Sciatic nerve (tissue), 2 donors: ENCODE measurements around the gene LARGE1. TPM values are rescaled to one million over a fixed set of nuclear protein-coding genes. Genes with fewer than 3 reads are reported as not detected.

Experiments
- ATAC-seq: fragments of 200-7000 bp; cut with Tn5 transposase; one replicate; pipeline ENCODE4 v1.9.1; 2020; ENCODE audit warnings: mild to moderate bottlenecking, moderate library complexity
- DNase-seq: peaks from one replicate; pipeline ENCODE4 v3.0.0-alpha.2; 2020; ENCODE audit warnings: low spot score
- intact Hi-C: fragments of 100-400 bp; cut with DNase I; formaldehyde crosslinking; loops from one replicate; pipeline ENCODE4 v1.14.2; 2022
- total RNA-seq: library from RNA; stranded (reverse); fragmentation: NEBNext Ultra II Directional; extraction: Animal tissue kit (Norgen Biotek cat#: 25700); gene quantifications from one replicate; pipeline ENCODE4 v1.2.1, GENCODE V29; 2021
- donor health status: DM: no; HTN: no; CAD: no.
- donor health status: DM: no; HTN: no; CAD: no.

The LARGE1 gene
- total RNA-seq, 1 donor from 2014 or later, result 39.4 TPM

DNA sequence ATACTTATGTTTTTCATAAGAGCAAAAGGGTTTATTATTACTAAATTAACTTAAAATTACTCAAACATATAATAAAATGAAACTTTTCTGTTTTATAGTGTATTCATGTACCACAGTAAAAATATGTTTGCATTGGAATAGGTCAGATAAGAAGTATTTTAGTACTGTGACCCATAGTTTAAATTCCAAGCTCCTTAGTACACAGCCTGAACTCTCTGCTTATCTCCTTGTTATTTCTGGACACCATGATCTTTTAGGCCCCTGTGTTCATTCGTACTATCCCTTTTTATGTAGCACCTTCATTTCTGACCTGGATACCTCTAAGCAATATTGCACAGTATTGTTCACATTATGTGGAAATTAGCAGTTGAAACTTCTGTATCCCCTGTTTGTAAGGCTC is 565.3 kb downstream of the LARGE1 start:
- intact Hi-C loops, result no loop called here
- no peak for ATAC-seq

DNA sequence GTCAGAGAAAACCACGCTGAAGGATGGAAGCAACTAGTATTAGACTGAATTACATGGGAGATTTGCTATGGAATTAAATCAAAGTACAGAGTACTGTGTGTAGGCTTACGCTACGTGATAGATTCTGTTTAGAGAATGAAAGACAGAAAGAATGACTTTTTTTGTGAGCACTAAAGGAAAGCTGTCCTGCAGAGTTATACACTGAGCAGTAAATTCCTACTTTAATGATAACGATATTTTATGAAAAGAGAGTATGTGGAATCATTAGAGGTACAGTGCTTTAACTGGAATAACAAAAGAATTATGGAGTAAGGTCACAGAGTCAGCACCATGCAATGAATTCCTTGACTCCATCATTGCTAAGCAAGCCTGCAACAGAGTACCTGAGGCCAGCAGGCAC is 566.8 kb downstream of the LARGE1 start:
- ATAC-seq (no peak), DNase-seq (no peak)
- intact Hi-C loops, result no loop called here

More for the DNA sequence above, 565.3 kb downstream of the LARGE1 start:
- DNase-seq, result no peak

DNA sequence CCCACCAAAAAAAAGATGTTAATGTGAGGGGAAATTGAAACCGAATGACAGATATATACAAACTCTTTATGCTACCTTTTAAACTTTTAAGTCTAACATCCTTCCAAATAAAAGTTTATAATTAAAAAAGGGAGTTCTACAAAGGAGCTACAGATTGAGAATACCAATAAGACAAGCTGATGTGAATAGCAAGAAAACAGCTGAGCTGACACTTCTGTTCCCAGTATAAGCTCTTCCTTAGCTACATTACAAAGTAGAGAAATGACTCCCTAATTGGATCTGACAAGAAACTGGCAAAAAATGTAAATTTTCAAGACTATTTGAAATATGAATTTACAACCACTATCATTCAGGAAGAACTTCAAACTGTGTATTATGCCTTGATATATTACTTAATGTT is 567.5 kb downstream of the LARGE1 start:
- DNase-seq, result no peak
- intact Hi-C loops, result no loop called here
- ATAC-seq, result no peak

DNA sequence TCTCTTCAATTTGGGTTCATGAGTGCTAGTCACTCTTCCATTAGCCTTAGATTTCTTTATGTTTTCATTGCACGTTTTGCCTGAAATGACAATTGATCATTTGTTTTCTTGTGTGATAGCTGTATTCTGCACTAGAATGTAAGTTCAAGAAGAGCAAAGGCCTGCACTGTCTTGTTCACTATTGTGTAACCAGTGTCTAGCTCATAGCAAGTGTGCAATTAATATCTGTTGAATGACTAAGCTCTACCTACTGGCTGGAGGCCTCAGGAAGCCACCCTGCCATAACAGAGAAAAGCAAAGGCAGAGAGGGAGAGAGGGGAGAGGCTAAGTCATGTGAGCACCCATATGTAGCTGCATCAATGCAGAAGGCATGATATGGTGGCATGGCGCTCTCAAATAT is 569.3 kb downstream of the LARGE1 start:
- intact Hi-C loops, result no loop called here
- ATAC-seq (no peak), DNase-seq (no peak)

DNA sequence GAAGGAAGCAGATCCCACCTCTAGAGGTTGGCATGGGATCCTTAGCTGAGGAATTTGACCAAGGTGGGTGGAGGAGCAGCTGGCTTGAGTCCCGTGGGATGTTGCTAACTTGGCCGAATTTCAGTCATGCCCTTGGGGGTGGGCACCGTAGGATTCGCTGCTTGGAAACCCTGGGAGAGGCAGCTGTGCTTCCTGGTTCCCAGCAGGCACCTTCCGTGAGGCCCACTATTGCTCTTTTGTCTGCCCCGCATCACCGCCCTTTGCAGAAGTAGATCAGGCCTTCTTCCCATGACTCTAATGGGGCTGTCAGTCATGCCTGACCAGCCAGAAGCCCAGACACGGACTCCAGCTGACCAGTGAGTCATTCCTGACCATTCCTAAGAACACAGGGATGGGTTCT is 569.8 kb downstream of the LARGE1 start:
- no peak for ATAC-seq

DNA sequence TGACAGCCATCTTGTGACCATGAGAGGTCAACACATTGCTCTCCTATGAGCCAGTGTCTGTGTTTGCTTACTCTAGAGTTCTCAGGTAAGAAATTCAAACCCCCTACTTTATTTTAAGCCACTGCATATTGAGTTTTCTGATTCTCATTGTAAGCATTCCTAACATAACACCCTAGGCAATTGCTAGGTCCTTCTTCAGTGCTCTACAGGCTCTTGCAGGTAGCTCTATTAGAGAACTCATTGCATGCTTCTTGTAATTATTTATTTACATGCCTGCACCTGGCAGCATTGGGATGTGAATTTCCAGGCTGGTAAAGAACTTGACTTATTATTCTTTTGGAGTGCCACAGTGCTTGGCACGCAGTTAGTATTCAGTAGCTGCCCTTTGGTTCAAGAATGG is 573.3 kb downstream of the LARGE1 start:
- no peak for ATAC-seq
- intact Hi-C loops, result no loop called here
- no peak for DNase-seq

More for the DNA sequence above, 569.8 kb downstream of the LARGE1 start:
- DNase-seq, result no peak
- intact Hi-C loops, result no loop called here

DNA sequence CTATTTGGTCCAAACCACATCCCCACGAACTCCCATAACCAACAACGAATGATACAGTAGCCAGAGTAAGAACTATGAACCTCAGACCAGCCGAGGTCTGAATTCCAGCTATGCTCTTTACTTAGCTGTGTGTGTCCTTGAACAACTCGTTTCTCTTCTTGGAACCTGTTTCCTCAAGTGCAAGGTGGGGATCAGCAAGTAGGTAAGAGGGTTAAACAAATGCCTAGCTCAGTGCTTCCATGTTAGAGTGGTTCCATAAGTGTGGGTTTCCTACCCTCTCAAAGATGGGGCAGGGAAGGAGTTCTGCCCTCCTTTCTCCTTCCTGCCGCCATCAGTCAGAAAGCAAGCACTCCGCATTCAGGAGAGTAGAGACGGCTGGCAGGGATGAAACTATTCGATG is 578.7 kb downstream of the LARGE1 start:
- intact Hi-C loops, result no loop called here
- DNase-seq (no peak), ATAC-seq (no peak)

DNA sequence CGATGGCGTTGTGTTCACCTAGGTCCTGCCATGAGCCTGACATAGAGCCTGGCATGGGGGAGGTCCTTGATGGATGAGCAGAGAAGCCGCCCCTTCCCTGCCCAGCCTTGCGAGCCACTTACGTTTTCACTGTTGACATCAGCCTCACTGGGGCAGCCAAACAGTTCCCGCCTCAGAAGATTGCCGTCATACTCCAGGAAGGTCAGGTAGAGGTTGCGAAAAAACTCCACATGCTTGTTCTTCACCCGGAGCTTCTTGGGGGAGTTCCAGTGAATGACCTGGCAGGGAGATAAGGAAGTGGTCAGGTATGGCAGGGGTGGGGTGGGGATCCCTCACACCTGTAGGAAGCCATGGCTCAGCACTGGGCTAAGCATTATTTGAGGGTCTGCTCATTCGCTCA is 582.8 kb downstream of the LARGE1 start:
- intact Hi-C loops, result no loop called here
- DNase-seq (no peak), ATAC-seq (no peak)

DNA sequence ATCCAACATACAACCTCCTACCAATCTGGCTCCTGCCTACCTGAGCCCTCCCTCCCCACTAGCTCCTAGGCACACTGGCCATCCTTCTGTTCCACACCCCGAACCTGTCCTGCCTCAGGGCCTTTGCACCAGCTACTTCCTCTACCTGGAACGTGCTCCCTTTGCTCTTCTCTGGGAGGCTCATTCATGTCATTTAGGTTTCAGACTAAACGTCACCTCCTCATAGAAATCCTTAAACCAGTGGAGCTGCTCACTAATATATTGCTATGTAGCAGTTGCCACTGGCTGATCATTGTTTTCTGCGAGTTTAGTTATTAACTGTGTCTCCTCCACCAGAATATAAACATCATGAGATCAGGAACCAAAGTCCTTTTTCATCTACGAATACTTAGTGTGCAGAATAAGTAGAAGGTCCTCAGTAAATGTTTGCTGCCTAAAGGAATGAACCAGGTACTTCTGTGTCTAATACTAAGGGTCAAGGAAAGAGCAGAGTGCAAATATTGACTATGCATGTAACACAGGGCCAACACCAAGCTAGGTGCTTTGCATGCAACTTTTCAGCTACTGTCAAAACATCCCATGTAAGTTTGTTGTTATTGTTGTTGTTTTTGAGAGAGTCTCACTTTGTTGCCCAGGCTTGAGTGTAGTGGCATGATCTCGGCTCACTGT is 584.5 kb downstream of the LARGE1 start:
- ATAC-seq (no peak), DNase-seq (no peak)
- intact Hi-C loops, result no loop called here

DNA sequence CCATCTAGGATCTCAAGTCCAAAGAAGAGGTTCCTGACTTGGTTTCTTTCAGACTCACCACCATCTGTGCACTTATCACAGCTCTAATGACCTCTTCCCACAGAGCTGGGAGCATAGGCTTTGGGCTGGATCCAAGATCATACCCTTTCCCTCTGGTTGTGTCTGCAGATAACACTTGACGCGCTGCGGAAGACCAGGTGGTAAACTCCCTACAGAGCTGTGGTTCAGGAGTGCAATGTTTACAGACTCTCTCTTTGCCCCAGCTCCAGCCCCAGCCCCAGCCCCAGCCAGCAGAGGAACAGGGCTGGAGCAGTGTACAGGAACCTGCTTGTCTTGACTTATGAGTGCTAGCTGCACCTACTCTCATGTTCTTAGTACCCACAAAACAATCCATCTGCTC is 587.7 kb downstream of the LARGE1 start:
- DNase-seq, result no peak
- no peak for ATAC-seq
- intact Hi-C loops, result no loop called here

DNA sequence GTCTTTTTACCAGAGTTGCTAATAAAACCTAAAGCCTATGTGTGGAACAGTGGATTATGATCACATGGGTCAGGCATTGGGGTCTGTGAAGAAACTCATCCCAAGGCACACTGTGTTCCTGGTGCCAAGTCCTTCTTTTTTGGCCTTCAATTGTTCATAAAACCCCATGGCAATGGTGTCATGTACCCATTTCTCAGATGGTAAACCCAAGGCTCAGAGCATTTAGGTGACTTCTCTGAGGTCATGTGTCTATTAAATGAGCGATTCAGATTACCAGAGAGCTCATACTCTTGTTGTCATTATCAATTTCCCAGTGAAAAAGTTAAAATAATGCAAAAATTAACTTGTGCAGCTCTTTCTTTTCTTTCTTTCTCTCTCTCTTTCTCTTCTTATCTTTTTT is 589.3 kb downstream of the LARGE1 start:
- DNase-seq, result no peak
- no peak for ATAC-seq
- intact Hi-C loops, result no loop called here

DNA sequence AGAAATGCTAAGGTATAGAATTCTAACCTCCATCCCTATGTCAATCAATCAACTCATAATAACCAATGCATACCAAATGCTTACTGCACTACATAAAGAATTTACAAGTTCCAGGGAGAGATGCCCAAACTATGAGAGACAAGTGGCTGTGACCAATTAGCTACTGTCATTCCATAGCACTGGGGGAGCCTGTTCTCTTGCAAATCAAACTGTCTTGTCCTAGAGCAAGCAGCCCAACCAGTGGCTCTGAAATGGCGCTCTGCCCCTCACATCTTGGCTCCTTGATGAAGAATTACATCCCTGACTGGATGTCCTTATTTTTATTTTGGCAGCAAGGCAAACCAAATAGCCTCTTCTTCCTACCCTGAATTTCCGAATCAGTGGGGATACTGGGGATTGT is 589.7 kb downstream of the LARGE1 start:
- DNase-seq, result no peak
- ATAC-seq, result no peak
- intact Hi-C loops, result no loop called here

DNA sequence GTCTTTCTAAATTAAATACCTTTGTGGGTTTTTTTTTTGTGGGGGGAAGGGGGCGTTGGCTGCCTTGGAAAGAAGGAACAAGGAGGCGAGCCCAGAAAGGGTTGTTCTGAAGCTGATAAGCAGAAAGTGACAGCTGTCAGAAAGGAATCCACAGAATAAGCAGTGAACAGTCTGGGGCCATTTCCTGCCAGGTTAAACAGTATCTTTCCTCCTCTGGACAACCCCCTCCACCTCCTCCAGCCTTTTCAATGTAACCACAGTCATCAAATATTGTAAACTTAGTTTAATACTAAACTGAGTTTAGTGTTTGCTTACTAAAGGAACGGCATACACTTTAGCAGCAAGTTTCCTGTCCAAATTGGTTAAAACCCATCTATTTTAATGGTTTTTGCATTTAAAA is 590.9 kb downstream of the LARGE1 start:
- DNase-seq (no peak), ATAC-seq (no peak)
- intact Hi-C loops, result no loop called here

DNA sequence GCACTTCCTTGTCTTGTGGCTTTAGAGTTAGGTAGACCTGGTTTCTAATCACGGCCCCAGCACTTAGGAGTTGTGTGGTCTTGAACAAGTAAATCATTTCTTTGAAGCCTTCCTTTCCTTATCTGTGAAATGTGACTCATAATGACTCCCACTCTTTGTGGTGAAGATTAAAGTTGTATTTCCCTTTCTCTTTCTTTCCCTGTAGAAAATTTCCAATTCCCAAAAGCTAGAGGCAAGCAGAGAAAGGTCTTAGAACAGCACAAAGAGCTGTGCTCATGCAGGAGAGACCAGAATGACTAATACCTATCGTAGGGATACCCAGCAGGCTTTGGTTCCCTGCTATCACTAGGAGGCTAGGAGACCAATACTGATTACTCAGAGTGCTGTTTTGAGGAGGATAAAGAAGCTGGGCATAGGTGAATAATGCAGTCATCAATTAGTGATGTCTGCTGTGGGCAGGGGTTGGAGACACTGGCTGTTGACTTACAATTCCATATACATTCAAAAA is 591.4 kb downstream of the LARGE1 start:
- intact Hi-C loops, result no loop called here
- ATAC-seq (no peak), DNase-seq (no peak)

DNA sequence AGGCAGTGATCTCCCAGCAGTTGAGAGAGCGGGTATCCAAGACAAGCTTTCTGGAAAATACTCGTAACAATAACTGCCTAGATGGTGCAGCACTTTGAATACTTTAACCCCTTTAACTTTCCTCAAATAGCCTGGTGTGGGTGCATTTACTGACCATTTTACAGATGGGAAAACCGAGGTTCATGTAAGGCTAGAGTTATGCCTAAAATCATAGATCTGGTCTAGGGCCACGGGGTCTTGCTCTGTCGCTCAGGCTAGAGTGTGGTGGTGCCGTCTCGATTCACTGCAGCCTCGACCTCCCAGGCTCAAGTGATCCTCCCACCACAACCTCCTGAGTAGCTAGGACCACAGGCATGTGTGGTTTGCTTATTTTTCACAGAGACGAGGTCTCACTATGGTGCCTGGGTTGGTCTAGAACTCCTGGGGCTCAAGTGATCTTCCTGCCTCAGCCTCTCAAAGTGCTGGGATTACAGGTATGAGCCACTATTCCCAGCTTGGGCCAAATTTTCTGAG is 592.9 kb downstream of the LARGE1 start:
- no peak for ATAC-seq
- intact Hi-C loops, result no loop called here
- no peak for DNase-seq

DNA sequence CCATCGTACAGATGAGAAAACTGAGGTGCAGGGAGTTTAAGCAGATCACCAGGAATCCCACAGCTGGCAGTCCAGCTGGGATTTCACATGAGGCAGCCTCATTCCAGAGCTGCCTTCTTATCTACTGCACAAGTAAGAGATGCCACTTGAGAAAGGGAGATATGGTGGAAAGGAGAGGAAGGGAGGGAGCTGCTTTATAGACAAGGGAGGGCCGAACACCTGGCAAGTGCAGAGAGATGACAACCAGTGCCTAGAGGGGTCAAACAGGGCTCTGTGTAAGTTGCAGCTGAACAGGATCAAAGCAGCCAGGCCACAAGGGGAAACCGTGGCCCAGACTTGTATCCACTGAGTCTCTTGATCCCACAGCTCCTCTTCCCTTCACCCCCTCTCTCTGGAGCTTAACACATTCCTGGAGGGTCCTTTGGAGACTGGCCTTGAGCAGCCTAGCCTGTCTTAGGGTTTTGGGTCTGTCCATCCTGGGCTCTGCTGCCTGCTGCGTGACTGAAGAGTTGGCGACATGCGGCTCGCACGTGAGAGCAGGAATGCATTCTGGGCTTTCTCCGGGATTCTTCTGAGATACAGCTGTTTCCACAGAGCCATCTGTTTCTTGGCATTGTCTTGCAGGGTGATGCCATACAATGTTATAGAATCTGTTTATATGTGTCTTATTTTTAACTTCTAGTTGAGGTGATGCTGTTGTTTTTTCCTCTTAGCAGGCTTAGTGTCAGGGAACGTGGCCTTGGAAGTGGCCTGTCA is 593.6 kb downstream of the LARGE1 start:
- no peak for ATAC-seq
- DNase-seq, result no peak
- intact Hi-C loops, result no loop called here

DNA sequence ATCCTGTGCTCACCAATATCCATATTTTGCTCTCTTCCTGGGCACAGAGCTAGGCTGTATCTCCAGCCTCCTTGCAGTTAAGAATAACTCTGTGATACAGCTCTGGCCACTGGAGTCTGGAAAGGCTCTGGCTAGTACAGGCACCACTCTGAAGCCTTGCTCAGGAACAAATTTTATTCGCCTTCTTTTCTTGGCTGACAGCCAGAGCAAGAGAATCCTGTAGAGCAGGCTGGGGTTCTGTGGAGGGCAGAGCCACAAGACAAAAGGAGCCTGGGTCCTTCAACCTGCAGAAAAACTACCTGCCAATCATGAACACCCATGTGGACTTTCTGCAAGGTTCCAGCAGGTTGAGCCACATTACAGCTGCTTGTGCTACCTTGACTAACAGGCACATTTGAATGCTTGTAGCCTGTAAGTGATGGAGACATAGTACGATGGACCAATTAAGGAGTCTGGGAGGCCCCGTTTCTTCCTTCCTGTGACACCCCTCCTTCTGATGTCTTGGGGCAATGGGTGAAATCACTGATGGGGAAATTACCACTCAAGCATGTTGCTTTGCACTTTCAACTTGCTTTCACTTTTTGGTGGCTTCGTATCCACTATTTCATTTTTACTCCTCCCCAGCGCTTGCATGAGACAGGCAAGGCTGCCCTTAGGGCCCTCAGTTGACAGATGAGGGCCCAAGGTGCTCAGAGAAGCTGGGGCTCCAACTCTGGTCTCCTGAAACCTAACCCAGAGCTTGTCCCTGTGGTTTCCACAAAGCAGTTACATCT is 594.9 kb downstream of the LARGE1 start:
- intact Hi-C loops, result no loop called here
- no peak for ATAC-seq
- no peak for DNase-seq

DNA sequence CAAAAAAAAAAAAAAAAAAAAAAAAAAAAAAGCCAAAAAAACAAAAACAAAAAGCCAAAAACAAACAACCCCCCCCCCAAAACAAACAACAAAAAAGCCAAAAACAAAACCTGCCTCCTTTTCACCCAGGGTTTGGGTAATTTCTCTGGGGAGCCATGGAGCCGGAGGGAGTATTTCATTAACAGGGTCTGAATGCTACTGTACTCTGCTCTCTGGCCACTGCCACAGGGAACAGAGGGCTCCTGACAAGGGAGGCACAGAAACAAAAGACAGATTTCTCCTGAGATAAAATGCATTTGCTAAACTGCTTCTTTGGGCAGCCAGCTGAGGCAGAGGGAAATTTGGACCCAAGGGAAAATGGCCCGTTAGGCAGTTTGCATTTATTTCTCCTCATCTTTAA is 596.0 kb downstream of the LARGE1 start:
- intact Hi-C loops, result no loop called here
- DNase-seq (no peak), ATAC-seq (no peak)

DNA sequence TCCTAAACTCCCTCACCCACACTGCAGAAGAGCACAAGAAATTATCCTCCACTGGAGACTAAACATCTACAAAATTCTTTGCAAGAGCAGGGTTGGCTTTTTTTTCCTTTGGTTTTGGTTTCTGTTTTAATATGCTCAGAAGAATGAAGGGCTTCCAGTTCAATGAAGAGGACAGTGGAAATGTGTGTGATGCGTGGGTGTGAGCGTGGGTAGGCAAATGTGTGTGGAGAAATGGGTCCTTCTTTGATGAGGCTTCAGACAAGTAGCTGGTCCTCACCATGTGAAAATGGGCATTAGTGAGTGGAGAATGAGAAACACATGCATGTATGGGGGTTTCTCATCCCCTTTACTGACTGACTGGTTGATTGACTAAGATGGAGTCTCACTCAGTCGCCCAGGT is 598.8 kb downstream of the LARGE1 start:
- DNase-seq, result no peak
- no peak for ATAC-seq
- intact Hi-C loops, result no loop called here

DNA sequence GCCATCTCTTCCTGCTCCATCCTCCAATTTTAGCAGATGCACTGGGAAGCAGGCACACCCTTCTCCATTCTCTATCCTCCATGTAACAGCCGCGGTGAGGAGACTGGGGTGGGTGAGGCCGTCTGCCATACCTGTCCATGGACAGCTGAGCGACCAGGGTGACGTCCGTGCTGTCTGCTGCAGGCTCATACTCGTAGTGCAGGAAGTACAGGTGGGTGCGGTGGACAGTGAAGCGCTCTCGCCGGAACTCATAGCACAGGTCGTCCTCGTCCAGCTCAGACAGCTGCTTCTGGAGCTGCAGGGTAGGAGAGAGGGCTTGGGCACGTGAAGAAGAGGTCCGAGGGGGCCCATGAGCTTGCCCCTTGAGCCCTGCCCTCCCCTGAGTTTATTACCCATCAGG is 604.3 kb downstream of the LARGE1 start:
- intact Hi-C loops, result no loop called here
- DNase-seq (no peak), ATAC-seq (no peak)
